Activated effector memory CD4-positive, alpha-beta T cell treated with Interleukin-2 at 50 U/mL for 16 hours (primary cell): Measurements from ENCODE around the gene HOXD11.

ENCODE experiments used
- DNase-seq: peaks from one replicate; pipeline ENCODE4 v3.0.0-alpha.2; 2020

Gene HOXD11

DNA sequence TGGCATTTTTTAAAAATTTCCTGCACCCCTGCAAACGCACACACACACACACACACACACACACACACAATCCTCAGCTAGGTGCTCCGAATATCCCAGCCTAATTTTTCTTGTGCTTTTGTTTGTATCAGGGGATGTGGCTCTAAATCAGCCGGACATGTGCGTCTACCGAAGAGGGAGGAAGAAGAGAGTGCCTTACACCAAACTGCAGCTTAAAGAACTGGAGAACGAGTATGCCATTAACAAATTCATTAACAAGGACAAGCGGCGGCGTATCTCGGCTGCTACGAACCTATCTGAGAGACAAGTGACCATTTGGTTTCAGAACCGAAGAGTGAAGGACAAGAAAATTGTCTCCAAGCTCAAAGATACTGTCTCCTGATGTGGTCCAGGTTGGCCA, 12.7 kb upstream of the HOXD11 start:
- no peak for DNase-seq

DNA sequence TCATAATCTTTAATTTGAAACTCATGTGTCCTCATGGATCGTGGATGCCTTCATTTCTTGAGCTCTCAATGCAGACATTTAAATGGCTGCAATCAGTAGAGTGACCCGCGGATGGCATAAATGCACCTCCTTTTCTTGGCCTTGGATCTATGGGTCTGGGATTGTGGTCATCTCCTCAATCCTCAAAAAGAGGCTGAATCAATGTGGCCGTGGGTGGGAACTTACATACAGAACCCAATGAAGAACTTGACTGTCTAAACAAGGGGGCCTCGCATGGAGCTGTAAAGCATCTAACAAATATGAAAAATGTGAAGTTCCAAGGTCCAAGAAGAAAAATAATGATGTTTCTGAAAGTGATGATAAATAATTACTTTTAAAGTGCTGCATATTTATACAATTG, 11.7 kb upstream of the HOXD11 start:
- no peak for DNase-seq

DNA sequence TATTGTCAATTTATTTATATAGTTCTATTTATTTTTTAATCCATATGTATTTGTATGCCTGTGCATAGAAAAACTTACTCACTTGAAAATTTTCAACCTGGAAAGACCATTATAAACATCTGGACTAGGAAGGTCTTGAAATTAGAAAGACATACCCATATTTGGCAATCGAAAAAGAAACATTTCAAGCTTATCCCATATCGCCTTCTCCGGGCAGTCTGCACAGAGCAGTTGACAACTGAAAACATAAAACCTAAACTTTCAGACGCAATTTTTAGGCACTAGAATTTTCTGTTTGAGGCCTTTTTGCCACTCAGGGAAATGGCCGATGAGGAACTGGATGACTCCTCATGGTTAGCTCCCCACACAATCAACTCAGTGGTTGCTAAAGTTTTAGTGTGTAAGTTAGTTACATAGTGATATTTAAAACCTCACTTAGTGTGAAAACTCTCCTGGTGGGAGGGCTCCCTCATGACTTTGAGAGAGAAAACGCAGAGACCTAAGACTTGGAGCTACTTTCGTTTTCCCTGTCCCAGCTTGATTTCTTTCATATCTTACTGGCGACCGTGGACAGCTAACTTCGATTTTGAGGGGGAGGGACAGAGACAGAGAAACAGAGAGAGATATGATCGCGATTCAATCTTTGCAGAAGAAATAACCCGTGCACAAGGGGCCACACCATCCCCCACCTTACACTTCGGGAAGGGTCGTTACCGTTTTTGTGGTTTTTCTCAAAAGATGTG, 10.7 kb upstream of the HOXD11 start:
- no peak for DNase-seq

DNA sequence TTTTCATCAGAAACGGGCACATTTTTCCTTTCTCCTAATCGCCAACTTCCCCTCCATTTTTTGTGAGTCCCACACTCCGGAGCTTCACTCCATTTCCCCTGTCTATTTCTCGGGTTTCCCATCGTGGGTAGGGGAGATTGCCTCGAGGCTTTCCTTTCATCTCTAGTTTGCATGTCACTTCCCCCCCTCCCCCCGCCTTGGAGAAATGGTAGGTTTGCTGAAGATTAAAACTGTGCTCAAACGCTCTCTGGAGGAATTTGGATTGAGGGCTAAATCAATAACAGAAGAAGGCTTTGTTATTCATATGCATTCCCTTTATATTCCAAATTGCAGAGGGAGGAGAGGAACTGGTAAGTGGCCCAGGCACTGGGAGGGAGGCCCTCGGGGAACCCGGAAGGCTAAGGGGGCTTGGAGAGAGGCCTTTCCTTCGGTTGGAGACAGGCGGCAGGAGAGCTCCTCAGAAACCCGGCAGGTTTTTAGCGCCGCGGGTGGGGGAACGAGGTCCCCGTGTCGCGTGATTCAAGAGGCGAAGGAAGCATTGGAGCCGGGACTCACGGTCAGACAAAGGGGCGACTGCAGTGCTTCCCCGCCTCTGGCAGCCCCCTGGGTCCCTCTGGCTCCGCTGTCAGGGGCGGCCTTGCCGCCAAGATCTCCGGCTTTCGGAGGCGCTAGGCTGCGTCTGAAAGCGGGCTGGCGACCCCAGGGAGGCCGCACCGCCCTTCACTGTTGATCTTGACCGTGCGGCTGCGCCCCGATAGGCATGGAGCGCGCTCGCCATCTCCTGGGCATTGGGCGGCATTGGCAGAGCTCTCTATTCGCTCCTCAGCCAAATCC, 9.9 kb upstream of the HOXD11 start:
- peak; percentile 25 for DNase-seq

- DNase-seq: no peak
These were observed 9.2 kb upstream of the HOXD11 start for GRCh38 chr2:176097820-176098365.

- DNase-seq: no peak
These were observed 8.5 kb upstream of the HOXD11 start for GRCh38 chr2:176098366-176099158.

- DNase-seq: no peak
These were observed 7.8 kb upstream of the HOXD11 start for GRCh38 chr2:176099159-176099727.

- DNase-seq: no peak
These were observed 7.1 kb upstream of the HOXD11 start, which contains the start of gene HOXD12 for GRCh38 chr2:176099728-176100546. HOXD12 (plus strand) TSS chr2:176099795; CDS start chr2:176099802, 7 bp downstream.

DNA sequence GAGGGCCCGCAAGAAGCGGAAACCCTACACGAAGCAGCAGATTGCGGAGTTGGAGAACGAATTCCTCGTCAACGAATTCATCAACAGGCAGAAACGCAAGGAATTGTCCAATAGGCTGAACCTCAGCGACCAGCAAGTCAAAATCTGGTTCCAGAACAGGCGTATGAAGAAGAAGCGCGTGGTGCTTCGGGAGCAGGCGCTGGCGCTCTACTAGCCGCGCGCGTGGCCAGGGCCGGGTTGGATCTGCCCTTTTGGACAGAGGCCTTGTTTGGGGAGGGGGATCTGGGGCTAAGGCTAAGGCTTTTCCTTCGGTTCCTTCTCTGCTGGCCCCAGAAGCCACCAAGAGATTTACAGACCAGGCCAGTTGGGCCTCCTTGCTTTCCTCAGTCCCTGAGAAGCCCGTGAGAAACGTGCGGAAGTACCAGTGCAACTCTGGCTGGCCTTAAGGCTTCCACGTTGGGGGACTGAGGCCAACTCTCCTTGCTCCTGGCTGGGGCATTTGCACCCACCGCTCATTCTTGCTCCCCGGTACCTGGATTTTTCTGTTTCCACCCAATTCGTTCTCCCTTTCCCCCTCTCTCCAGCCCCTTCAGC, 6.4 kb upstream of the HOXD11 start:
- DNase-seq: no peak

DNA sequence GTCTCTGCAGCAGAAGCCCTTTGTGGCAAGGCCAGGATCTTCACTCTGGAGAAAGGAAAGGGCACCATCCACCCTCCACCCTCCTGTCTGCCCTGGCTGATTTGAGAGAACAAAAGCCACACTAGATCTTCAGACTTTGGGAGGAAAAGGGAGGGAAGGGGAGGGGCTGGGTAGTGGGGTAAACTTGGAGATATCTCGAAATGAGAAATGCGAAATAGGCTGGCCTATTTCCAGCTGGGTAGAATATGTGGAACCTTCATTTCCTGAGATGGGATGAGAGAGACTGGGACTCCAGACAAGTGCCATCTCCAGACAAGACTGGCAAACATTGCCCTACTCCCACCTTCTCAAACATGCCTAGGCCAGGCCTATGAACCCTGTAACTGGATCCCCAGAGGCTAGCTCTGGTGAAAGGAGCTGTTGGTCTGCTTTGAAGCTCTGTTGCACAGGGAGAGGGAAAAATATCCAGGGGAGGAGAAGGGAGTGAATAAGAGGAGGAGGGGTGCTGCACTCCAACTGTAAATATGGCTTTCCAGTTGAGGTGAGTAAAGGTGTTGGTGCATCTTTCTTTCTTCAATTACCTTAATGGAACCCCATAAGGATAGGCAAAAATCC, 5.8 kb upstream of the HOXD11 start:
- DNase-seq: no peak

DNA sequence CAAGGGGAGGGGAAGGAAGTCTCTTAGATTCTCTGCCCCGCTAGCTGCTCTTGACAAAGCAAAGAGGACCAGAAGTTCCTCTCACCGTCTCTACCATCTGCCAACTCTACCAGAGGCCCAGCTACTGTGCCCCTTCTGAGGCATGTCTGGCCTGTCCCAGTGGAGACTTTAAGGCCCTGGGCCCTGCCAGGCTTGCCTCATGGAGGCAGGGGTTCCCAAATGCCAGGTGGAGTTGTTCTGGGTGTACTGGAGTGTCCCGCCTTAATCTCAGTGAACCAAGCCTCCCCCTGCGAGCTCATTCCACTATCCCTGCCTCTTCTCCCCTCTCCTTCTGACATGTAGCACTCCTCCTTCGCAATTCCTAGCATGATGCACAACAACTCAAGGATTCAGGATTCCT, 5.2 kb upstream of the HOXD11 start:
- DNase-seq: no peak

- DNase-seq: no peak
These were observed 4.7 kb upstream of the HOXD11 start for GRCh38 chr2:176102309-176102866.

- DNase-seq: no peak
These were observed 3.9 kb upstream of the HOXD11 start for GRCh38 chr2:176103194-176103593.

GRCh38 chr2:176103742-176104315, 3.3 kb upstream of the HOXD11 start:
- DNase-seq: no peak

GRCh38 chr2:176104316-176105077, 2.6 kb upstream of the HOXD11 start:
- DNase-seq: no peak

DNA sequence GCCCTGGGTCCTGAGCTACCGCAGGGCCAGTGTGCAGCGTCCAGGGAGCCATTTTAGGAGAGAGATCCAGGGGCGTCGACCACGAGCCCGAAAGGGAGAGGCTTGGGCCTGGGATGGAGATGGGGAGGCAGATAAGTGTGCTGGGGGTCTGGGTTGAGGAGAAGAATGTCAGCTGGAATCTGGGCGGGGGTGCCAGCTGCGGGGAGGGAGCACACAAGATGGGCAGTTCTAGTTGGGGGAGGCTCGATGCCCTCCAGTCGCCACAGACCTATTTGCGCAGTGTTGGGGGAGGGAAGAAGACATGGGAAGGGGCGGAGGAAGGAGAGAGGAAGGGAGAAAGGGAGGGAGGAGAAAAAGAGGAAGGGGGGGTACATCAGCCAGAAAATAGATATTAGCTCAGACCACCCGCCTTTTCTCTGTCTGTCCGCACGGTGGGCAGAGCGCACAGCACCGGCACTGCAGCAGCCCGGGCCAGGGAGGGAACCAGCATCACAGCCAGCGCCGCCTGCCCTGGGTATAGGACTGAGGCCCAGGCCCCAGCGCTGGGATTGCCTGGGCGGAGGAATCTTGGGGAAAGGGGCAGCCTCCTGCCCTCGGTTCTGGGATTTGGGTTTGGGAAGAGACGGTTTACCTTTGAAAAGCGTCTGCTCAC, 1.9 kb upstream of the HOXD11 start:
- no peak for DNase-seq

DNA sequence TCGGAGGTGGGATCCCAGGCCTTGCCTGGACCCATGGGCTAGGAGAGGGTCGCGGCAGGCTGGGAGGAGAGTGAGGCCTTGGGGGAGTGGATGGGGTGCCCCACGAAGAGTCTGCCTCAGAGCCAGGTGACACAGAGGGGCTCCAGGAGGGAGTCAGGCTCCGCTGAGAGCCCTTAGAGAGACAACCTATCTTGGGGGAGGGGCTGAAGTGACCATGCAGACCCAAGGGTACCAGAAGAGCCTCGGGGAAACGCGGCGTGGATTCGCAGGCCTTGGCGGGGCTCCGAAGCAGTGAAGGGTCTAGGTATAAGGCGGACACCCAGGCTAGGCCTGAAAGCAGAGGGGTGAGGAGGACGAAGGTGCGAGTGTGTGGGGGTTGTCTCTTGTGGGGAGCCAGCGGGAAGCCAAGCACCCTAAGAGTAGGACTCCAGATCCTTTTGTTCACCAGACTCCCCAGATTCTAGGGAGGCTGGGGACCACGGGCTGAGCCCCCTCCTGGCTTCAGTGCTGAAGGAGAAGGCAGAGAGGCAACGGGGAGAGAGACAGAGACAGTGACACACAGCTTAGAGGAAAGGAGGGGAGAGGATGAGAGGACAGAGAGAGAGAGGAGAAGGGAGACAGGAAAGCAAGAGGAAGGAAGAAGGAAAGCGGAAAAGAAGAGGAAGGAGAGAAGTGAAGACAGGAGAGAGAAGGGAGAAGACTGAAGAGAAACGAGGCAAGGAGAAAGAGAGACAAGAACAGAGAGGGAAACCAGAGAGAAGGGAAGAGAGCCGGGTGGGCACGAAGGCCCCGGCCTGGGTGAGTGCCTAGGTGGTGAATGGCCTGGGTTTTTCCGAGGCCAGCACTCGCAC, 1.1 kb upstream of the HOXD11 start:
- no peak for DNase-seq

GRCh38 chr2:176107731-176108181, 676 bp downstream of the HOXD11 start:
- DNase-seq: no peak
